HG03469 (cell line): Measurements from ENCODE around the gene ZKSCAN3.
A peak's percentile ranks its signal among the peaks of the same experiment; 100 is the strongest.
"Not testable (repeated sequence)": the region's sequence is repeated elsewhere in the genome, so short reads cannot be mapped to it uniquely, and the experiment has no call there.

Experiments
- ATAC-seq: cut with Tn5 transposase; IDR thresholded peaks from one replicate; pipeline ENCODE4 v1.9.1; 2021; ENCODE audit warnings: mild to moderate bottlenecking, moderate library complexity, moderate number of reproducible peaks; ENCODE audit not compliant: unreplicated experiment

The ZKSCAN3 gene

DNA sequence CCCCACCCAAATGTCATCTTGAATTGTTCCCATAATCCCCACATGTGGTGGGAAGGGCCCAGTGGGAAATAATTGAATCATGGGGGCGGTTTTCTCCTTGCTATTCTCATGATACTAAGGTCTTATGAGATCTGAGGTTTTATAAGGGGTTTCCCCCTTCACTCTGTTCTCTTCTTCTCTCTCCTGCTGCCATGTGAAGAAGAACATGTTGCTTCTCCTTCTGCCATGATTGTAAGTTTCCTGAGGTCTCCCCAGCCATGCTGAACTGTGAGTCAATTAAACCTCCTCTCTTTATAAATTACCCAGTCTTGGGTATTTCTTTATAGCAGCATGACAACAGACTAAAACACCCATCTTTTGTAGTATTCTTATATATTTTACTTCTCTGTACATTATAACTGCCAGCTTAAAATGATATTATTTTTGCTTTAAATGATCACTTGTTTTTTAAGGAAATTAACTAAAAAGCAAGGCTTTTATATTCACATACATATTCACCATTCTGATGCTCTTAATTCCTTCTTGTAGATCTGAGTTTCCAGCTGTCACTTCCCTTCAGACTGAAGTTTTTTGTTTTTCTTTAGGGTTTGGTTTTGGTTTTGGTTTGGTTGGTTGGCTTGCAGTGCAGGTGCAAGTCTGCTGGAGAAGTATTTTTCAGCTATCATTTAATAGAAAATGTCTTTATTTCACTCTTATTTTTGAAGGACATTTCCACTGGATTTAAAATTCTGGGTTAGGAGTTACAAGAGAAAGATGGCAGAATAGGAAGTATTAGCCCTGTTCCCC lies 9.2 kb upstream of the ZKSCAN3 start:
- no peak for ATAC-seq

GRCh38 chr6:28343898-28344677 lies 5.7 kb upstream of the ZKSCAN3 start:
- no peak for ATAC-seq

DNA sequence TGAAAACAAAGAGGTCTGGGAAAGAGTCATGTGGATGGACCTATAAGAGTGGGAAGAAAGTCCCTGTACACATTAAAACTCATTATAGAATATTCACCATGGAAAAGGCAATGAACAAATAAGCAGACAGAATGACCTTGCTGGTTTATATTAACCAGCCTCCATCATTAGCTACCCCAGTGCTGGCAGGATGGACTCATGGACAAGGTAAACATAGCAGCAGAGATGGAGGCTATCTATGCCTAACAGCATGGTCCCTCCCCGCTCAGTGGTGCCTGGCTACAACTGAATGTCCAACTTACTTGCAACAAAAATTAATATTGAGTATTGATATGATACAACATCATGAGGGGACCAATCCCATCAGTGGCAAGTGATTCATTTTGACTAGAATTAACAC lies 4.5 kb upstream of the ZKSCAN3 start:
- no peak for ATAC-seq

DNA sequence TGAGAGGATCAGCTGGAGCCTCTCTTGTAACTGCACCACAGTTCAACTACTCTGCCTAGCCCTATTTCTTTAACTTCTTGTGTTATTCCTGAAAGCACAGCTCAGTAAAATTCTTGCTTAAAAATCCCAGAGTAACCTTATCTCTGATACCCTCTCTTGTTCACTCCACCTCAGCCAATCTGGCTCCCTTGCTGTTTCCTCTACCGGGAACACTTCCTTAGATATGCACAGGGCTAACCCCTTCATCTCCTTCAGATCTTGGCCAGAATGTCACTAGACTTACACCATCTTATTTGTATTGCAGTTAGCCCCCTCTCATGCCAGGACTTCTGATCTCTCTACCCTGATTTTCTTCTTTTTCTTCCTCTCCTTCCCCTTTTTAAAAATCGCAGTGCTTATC lies 2.6 kb upstream of the ZKSCAN3 start:
- ATAC-seq = no peak

GRCh38 chr6:28349344-28349891 lies 329 bp upstream of the ZKSCAN3 start:
- no peak for ATAC-seq

GRCh38 chr6:28351087-28351486 lies 1.3 kb downstream of the ZKSCAN3 start:
- no peak for ATAC-seq

- ATAC-seq = no peak
These were observed 1.8 kb downstream of the ZKSCAN3 start for GRCh38 chr6:28351493-28351925.

DNA sequence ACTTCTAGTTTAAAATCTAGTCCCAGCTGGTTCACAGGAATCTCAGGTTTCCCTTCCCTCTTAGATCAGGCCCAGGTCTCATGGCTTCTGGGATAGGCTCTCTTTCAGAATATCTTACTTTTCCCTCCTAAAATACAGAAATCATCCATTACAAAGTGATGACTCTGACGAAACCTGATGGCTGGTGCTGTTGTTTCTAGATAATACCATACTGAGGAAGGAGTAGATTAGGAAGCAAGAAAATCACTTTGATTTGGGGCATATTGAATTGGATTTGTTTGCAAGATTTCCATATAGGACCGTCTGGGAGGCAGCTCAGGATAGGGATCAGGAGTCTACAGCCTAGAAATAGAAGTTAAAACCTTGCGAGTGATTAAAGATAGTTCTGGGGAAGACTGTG lies 3.6 kb downstream of the ZKSCAN3 start:
- no peak for ATAC-seq

DNA sequence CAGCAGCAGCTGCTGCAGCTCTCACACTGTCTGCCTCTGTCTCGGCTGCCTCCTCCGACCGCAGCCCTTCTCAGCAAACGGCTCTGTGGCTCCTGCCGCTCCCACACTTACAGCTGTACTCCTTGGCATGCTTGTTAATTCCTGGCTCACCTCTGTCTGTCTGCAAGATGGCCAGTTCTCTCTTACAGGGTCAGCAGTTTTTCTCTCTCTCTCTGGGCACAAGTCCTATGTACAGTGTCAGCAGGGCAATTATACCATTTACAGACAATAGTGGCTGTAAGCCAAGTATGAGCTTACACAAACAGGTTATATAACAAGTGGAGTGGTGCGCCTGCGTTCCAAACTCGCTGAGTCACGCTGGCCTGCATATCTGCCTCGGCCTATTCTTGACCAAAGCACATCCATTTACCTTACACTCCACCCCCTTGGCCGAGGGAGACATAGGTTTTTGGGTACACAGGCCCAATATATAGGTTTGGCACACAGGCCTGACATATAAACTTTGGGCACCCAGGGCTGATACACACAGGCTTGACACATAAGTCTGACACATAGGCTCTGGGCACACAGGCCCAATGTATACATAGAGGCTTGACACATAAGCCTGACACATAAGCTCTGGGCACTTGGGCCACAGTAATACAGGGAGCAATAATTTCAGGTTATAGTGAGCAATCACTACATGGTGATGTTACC lies 4.4 kb downstream of the ZKSCAN3 start:
- no peak for ATAC-seq

GRCh38 chr6:28354688-28355554 lies 5.2 kb downstream of the ZKSCAN3 start:
- ATAC-seq = no peak

GRCh38 chr6:28355743-28356665 lies 6.3 kb downstream of the ZKSCAN3 start:
- no peak for ATAC-seq

DNA sequence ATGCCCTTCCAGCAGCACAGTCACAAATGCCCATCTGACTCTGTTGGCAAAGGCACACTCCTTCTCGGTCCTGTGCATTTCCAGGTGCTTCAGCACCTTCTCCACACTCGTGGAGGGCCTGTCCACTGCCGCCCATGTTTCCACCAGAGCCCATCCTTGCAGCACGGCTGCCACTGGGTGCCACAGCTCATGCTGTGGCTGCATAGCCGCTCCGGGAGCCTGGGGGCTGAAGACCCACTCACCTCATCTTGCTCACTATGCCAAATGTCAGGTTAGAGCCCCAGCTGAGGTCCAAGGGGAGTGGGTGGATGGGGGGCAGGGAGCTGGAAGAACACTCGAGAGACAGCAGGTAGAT lies 6.9 kb downstream of the ZKSCAN3 start:
- no peak for ATAC-seq

DNA sequence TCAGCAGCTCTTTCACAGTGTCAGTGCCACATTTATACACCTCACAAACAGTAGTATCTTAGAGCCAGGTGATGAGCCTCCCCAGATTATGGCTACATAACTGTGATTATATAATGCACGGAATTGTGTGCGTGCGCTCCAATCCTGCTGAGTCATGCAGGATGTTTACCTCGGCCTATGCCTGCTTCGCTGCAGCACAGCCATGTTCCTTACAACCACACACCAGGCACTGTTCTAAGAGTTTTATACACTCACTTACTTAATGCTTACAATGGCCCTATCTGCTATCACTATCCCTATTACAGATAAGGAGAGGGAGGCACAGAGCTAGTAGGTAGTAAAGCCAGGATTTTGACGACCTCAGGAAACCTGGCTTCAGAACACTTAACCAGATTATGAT lies 7.3 kb downstream of the ZKSCAN3 start:
- no peak for ATAC-seq

DNA sequence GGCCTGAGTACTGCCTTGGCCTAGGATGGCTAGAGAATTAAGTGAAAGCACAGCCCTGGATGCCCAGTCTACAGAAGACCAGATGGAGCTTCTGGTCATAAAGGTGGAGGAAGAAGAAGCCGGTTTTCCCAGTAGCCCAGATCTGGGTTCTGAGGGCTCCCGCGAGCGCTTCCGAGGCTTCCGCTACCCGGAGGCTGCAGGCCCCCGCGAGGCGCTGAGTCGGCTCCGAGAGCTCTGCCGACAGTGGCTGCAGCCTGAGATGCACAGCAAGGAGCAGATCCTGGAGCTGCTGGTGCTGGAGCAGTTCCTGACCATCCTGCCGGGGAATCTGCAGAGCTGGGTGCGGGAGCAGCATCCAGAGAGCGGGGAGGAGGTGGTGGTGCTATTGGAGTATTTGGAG lies 9.8 kb downstream of the ZKSCAN3 start:
- not testable (repeated sequence) for ATAC-seq

DNA sequence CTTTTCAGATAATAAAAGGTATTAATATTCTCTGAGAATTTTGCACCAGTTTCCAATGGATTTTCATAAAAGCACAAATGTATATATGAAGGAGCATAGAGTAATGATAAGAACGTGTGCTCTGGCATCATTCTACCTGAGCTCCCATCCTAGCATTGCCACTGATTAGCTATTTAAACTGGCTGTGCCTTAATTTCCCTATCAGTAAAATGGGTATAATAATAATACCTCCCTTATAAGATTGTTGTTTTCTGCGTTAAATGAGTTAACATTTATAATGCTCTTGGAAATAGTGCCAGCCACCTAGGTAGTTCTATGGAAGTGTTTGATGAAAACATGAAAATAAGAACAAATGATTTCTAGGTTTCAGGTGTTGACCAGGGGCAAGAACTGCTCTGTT lies 11.2 kb downstream of the ZKSCAN3 start:
- no peak for ATAC-seq

DNA sequence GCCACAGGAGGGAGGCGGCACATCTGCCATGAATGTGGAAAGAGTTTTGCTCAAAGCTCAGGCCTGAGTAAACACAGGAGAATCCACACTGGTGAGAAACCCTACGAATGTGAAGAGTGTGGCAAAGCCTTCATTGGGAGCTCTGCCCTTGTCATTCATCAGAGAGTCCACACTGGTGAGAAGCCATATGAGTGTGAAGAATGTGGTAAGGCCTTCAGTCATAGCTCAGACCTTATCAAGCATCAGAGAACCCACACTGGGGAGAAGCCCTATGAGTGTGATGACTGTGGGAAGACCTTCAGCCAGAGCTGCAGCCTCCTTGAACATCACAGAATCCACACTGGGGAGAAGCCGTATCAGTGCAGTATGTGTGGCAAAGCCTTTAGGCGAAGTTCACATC lies 15.8 kb downstream of the ZKSCAN3 start:
- not testable (repeated sequence) for ATAC-seq

DNA sequence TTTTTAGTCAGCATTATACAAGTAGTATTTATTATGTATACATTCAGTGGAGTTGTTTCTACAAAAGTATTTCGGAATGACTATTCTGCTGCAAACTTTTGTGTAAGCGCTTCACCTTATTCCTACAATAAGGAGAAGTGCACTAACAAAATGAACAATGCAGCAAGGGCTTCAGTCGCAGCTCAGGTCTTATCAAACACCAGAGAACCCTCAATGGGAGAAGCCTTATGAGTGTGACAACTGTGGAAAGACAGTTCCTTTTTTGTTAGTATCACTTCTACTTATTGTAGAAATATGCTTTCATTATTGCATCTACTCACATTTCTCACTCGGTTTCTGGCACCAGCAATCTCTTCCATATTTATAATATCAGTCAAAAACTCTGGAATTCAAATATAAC lies 18.8 kb downstream of the ZKSCAN3 start:
- peak; percentile 76 for ATAC-seq

GRCh38 chr6:28369463-28369862 lies 19.7 kb downstream of the ZKSCAN3 start:
- ATAC-seq = no peak

DNA sequence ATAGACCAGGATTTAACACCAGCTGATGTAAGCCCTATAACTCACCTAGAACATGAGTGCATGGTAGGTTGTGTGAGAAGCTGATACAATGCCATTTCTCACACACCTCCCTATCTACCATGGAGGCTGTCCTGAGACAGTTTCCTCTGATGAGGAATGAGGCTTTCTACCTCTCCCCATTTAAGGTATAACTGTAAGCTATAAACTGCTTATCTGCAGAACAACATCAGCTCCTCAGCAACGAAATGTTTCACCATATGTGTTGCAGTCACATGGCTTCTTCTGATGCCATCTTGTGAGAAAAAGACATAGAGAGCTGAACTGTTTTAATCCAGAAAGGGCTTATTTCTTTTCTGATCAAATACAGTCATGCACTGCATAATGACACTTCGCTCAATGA lies 20.7 kb downstream of the ZKSCAN3 start:
- no peak for ATAC-seq
